ENCODE measurements around the gene MTCL3.

Gene MTCL3

DNA sequence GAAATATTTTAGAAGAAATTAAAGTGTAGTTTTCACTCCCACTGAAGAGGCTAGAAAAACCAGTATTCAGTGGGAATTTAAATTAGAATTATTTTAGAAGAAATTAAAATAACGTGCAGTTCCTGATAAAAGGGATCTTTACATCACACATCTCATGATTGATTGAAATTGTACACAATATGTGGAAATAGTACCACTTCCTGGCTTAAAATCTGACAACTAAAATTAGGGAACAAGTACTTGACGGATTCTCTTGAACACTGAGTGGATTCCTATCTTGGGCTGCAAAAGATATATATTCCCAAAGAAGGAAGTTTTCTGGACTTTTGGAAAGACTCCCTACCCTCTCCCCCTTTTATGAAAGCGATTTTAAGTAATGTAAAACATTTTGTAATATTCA is 14.6 kb upstream of the MTCL3 start:
- no peak for DNase-seq (ENCODE audit: extremely low read depth, low read depth)
- H3K4me3 ChIP-seq (replicated peaks; ENCODE audit: low read depth, low read length), result no peak overlapping the region
- TF ChIP-seq, protein P1, sequence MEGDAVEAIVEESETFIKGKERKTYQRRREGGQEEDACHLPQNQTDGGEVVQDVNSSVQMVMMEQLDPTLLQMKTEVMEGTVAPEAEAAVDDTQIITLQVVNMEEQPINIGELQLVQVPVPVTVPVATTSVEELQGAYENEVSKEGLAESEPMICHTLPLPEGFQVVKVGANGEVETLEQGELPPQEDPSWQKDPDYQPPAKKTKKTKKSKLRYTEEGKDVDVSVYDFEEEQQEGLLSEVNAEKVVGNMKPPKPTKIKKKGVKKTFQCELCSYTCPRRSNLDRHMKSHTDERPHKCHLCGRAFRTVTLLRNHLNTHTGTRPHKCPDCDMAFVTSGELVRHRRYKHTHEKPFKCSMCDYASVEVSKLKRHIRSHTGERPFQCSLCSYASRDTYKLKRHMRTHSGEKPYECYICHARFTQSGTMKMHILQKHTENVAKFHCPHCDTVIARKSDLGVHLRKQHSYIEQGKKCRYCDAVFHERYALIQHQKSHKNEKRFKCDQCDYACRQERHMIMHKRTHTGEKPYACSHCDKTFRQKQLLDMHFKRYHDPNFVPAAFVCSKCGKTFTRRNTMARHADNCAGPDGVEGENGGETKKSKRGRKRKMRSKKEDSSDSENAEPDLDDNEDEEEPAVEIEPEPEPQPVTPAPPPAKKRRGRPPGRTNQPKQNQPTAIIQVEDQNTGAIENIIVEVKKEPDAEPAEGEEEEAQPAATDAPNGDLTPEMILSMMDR (IDR thresholded peaks at IDR 0.05; ENCODE audit: low read depth, low read length, missing control alignments), result no peak

DNA sequence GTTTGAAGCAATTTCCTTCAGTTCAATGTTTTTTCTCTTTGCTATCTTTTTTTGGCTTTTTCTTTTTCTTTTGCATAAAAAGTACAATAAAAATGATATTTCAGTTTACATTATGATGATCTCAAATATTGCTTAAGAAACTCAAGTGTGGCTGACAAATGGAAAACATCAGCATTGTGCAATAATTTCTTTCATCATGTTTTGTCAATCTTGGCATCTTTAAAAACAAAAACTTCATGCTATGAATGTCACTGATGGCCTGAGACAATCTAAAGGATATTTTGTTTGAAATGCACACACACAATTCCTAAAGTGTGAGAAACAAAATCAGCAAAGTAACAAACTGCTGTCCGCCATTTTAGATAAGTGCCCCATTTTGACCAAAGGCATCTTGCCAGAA is 13.9 kb upstream of the MTCL3 start:
- DNase-seq (ENCODE audit: extremely low read depth, low read depth), result no peak
- TF ChIP-seq, protein P1 (IDR thresholded peaks at IDR 0.05; ENCODE audit: low read depth, low read length, missing control alignments), result no peak

DNA sequence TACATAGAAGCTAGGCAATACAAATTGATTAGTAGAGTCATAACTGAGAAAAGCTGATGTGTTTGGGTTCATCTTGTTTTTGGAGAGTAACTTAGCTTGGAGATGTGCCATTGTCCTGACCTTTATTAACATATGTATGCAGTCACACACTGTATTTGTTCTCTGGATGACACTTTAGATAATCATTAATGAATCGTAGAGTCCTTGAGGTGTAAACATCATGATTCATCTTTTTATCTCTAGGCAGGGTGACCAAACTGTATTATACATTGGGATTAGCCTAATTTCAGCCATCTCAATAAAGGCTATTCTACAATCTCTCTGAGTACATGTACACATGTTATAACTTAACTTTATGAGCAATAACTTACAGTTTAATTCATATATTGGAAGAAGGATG is 3.6 kb upstream of the MTCL3 start:
- TF ChIP-seq, protein P1 (IDR thresholded peaks at IDR 0.05; ENCODE audit: low read depth, low read length, missing control alignments), result no peak
- no peak for DNase-seq (ENCODE audit: extremely low read depth, low read depth)
- no peak overlapping the region for H3K4me3 ChIP-seq (replicated peaks; ENCODE audit: low read depth, low read length)

More for the DNA sequence above, 13.9 kb upstream of the MTCL3 start:
- no peak overlapping the region for H3K4me3 ChIP-seq (replicated peaks; ENCODE audit: low read depth, low read length)

DNA sequence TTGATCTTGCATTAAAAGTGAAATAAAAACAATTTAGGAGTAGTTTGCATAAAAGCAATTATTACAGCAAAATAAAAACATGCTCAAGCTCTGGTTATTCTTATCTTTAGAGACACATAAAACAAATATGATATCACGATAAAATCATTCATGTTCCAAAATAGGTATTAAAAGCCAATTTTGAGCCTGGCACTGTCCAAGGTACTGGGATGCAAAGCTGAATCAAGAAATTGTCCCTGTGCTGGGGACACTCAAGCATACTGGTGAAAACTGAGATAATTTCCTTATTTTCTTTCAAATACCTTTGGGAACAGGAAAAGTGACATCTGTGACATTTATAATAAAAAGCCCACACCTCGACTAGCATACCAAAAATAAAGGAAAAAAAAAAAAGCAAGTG is 931 bp upstream of the MTCL3 start:
- H3K4me3 ChIP-seq (replicated peaks; ENCODE audit: low read depth, low read length), result no peak overlapping the region
- DNase-seq (ENCODE audit: extremely low read depth, low read depth), result no peak
- TF ChIP-seq, protein P1 (IDR thresholded peaks at IDR 0.05; ENCODE audit: low read depth, low read length, missing control alignments), result no peak

DNA sequence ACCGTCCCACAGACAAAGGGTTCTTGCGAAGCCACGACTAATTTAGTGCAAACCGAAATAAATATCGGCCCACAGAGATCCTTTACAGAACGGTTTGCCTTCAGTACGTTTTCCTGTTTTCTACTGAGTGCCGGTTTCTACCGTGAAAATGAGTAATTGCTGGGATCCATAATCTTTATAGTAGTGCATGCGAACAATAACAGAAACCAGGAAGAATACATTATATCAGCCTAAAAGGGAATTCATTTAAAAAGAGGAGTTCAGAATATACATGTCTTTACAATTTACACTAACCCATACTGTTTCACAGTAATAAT is 292 bp upstream of the MTCL3 start:
- H3K4me3 ChIP-seq (replicated peaks; ENCODE audit: low read depth, low read length), result no peak overlapping the region
- DNase-seq (ENCODE audit: extremely low read depth, low read depth), result no peak
- TF ChIP-seq, protein P1 (IDR thresholded peaks at IDR 0.05; ENCODE audit: low read depth, low read length, missing control alignments), result no peak

DNA sequence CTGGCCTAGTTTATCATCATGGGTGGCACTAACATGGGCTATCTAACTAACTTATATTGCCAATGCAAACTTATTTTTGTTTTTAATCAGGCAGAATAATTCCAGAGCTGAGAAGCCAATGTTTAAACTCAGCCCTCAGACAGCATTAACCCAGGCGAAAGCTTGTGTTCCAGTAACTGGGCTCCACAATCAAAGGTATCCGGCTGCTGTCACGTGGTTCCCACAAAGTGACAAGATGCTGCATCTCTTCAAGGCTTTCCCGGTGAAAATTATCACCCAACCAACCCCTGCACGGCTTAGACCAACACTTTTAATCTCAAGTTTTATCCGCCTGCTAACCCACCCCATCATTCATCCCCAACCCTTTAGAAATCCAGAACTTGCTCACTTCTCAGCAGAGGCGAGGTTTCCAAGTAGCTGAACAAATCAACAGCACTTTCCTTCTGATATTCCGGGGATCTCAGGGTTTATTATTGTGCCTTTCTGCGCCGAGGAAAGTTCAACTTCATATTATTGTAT is 885 bp downstream of the MTCL3 start:
- TF ChIP-seq, protein P1 (IDR thresholded peaks at IDR 0.05; ENCODE audit: low read depth, low read length, missing control alignments), result no peak
- H3K4me3 ChIP-seq (replicated peaks; ENCODE audit: low read depth, low read length), result no peak overlapping the region
- no peak for DNase-seq (ENCODE audit: extremely low read depth, low read depth)

DNA sequence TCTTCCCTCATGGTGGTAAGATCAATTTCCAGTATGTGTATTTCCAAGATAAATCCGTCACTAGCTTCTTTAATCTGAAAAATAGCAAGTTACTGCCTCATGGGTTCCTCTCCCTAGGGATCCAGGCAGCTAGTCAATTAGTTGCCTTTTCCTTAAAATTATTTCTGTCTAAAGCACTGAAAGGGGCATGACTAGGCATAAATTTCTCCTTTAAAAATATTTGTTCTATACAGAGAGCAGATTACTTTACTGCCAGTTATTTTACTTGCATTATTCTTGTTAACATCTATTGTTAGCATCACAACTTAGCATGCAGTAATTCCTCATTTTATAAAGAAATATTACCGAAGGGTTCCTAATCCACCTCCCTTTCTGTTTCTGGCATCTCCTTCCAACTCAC is 1.4 kb downstream of the MTCL3 start:
- TF ChIP-seq, protein P1 (IDR thresholded peaks at IDR 0.05; ENCODE audit: low read depth, low read length, missing control alignments), result no peak
- no peak for DNase-seq (ENCODE audit: extremely low read depth, low read depth)
- no peak overlapping the region for H3K4me3 ChIP-seq (replicated peaks; ENCODE audit: low read depth, low read length)
